Body of pancreas (tissue), 4 donors: ENCODE results near the gene TMEM129. TPM values are rescaled to one million over a fixed set of nuclear protein-coding genes. Genes with fewer than 3 reads are reported as not detected.

Experiments
- ATAC-seq: fragments of 150-250 bp; one replicate; pipeline ENCODE4 v1.9.1; 2016
- DNase-seq, 4 donors: peaks; one replicate each; pipeline ENCODE4 v3.0.0-alpha.2; 2019
- H3K27ac ChIP-seq, 4 donors: fragments of 200-600 bp; sonication (generic); 1 replicate in 3 of 4; 2 replicates in 1 of 4; pipeline versions ENCODE4 v1.5.1 to v1.6.1; 2016 to 2019; ENCODE audit warnings: mild to moderate bottlenecking in 1 of 4, mixed read lengths in 1 of 4, moderate library complexity in 1 of 4
- H3K27me3 ChIP-seq, 2 donors: fragments of 200-600 bp; sonication (generic); one replicate each; pipeline ENCODE4 v1.6.0; 2016; ENCODE audit warnings: mild to moderate bottlenecking in 1 of 2
- H3K36me3 ChIP-seq, 2 donors: fragments of 200-600 bp; sonication (generic); replicated peaks in 1 of 2; 2 replicates each; pipeline ENCODE4 v1.5.1; 2016; ENCODE audit warnings: low read depth in 2 of 2; ENCODE audit not compliant: insufficient read depth in 1 of 2
- H3K4me1 ChIP-seq: fragments of 200-600 bp; sonication (generic); one replicate; pipeline ENCODE4 v1.6.0; 2016
- H3K4me3 ChIP-seq, 2 donors: fragments of 200-600 bp; sonication (generic); 1 replicate in 1 of 2; 2 replicates in 1 of 2; pipeline ENCODE4 v1.5.1; 2016 to 2019
- H3K9me3 ChIP-seq, 3 donors: fragments of 200-600 bp; sonication (generic); 1 replicate in 2 of 3; 2 replicates in 1 of 3; pipeline ENCODE4 v1.5.1; 2016
- POLR2A ChIP-seq, 3 donors: fragments of 450-650 bp; IDR thresholded peaks; one replicate each; pipeline ENCODE4 v1.6.1; 2016; ENCODE audit warnings: antibody characterized with exemption in 3 of 3, mild to moderate bottlenecking in 2 of 3
- WGBS, 2 donors: methylation state at CpG; one replicate each; pipeline ENCODE4 v1.1.5; 2017; 5-methylcytosine and 5-hydroxymethylcytosine counted together
- intact Hi-C: fragments of 100-400 bp; cut with DNase I; formaldehyde crosslinking; loops from one replicate; pipeline ENCODE4 v1.15.1; 2023
- small RNA-seq: library from RNA; depleted of rRNA; stranded (forward); fragments of <200 nt; gene quantifications from one replicate; pipeline ENCODE3, GENCODE V24; 2016
- total RNA-seq, 2 donors: library from RNA; depleted of rRNA; stranded (reverse); fragments of >200 nt; gene quantifications; one replicate each; pipeline ENCODE4 v1.1.0, GENCODE V29; 2016

Gene TMEM129
- total RNA-seq, 2 donors from 2014 or later: 26.7 to 53.1 TPM

DNA sequence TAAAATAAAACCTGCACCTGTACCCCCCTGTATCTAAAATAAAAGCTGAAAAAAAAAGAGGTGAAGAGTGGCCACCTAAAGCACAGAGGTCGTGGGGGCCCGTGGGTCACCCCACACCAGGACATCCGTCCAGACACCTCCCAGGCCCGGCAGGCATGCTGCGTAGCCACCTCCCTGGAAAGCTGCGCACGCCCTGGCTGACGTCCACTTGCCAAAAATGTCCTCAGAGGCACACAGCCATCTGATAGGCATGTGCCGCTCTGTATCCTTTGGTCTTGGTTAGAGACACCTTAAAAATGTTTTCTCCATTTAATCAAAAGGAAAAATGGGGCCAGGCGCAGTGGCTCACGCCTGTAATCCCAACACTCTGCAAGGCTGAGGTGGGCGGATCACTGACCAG lies 54.7 kb downstream of the TMEM129 start:
- H3K4me1 ChIP-seq: no peaks in the 10 kb centered on the region
- no peaks in the 10 kb centered on the region for H3K36me3 ChIP-seq
- no peaks in the 10 kb centered on the region for H3K9me3 ChIP-seq
- H3K27ac ChIP-seq: no peak overlapping the region
- no peaks in the 10 kb centered on the region for H3K27me3 ChIP-seq
- no peak for TF ChIP-seq POLR2A (IDR thresholded peaks at IDR 0.05)
- H3K4me3 ChIP-seq: no peak overlapping the region
- intact Hi-C loops: no loop called here
- ATAC-seq: no peak
- 71 to 74% methylated on average over 11 to 12 of the region's 12 CpGs for WGBS, 2 donors
- DNase-seq: no peak

Small RNA genes lying within 50 kb of the gene (small RNA-seq; reads per million reads assigned to genes)
- not detected for gene RF00019

Other genes with a start within 250 kb of the TMEM129 start
- 1 to 10 TPM in 1 of 2 donors, under 1 TPM in 1; 0.66 to 2.3 TPM for gene FAM53A, start 37.0 kb downstream of the TMEM129 start, total RNA-seq
- gene SLBP, start 9.0 kb downstream of the TMEM129 start, total RNA-seq: 10 to 100 TPM; 23.7 to 26.2 TPM
- 1 to 10 TPM; 5.7 to 8.9 TPM for gene TACC3, start 198 bp upstream of the TMEM129 start, total RNA-seq
- gene FGFR3, start 72.0 kb upstream of the TMEM129 start, total RNA-seq: 100 to 1,000 TPM; 114 to 196 TPM
- gene LETM1, start 134.8 kb upstream of the TMEM129 start, total RNA-seq: 10 to 100 TPM; 23.3 to 52.4 TPM
- gene NSD2, start 150.1 kb upstream of the TMEM129 start, total RNA-seq: 10 to 100 TPM; 38.1 to 40.2 TPM